HG03571 (cell line): ENCODE data around the gene ASTN2.

ENCODE experiments used
- ATAC-seq: cut with Tn5 transposase; IDR thresholded peaks from one replicate; pipeline ENCODE4 v1.9.1; 2021; ENCODE audit not compliant: unreplicated experiment

Gene ASTN2

GRCh38 chr9:116414374-116414773 is 1000.5 kb downstream of the ASTN2 start:
- ATAC-seq: no peak

DNA sequence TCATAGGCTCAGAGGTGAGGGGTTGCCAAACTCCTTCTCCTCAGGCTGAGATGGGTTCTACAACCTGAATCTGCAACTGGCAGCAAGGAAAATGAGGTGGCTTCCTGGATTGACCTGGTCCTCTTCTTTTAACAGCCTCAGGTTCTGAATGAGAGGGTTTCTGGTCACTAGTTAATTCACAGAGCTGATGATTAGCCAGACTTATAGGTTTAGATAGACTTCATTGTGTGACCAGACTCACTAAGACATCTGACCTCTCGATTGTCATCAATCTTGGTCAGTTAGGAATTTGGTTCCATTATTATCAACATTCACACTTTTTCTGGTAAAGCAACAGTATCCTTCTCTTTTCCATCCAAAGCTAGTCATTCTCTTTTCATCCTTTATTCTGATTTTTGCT is 1003.4 kb downstream of the ASTN2 start:
- ATAC-seq: no peak

- no peak for ATAC-seq
These were observed 1005.2 kb downstream of the ASTN2 start for GRCh38 chr9:116409638-116410037.

- ATAC-seq: no peak
These were observed 1005.7 kb downstream of the ASTN2 start for GRCh38 chr9:116409129-116409528.

DNA sequence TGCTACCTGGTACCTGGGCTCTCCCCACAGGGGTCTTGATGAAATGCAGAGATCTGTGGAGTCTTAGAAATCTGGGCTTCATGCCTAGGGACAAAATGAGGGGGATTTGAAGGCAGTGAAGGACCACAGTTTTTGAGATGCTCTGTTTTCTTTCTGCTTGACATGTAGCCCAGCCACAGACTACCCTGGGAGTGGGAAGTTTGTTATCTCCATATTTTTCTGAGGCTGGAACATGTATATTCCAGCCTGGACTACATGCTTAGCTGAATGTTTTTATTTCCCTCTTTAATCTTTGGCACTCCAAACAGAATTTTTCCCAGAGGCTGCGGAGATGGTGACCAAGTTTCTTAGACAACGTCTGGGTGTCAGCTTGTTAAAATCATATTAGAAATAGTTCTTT is 1008.4 kb downstream of the ASTN2 start:
- no peak for ATAC-seq

GRCh38 chr9:116405321-116405720 is 1009.5 kb downstream of the ASTN2 start:
- no peak for ATAC-seq

DNA sequence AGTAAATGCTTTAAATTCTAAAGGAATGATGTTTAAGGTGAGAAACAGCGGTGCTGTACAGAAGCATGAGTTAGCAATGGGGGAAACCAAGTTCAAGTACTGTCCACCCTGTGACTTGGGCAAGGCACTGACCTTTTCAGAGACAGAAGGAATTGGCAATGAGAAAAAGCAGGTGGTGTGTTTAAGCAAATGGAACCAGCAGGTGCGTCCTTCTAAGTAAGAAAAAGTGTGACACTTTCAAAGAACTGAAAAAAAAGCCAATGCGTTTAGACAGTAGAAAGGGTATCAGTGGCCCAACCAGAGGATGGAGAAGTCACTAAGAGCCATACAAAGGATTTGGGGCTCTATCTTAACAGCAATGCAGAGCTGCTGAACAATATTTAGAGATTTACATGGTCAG is 1010.6 kb downstream of the ASTN2 start:
- ATAC-seq: no peak

DNA sequence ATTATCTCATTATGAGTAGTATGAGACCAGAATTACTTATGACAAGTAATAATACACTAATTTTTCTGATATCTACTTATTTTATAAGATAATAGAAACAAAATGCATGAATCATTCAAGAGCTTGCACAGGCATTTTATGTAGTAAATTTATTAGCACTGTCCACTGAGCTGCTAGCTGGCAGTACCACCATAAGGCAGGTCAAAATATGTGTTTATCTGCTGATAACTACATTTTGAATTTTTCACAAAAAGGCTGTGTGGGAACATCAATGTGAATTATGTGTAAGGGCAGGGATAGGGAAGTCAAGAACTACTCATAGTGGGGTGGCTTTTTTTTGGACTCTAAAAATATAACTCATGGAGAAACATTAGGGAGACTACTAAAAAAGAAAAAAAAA is 1011.7 kb downstream of the ASTN2 start:
- ATAC-seq: no peak

GRCh38 chr9:116395699-116396037 is 1019.2 kb downstream of the ASTN2 start:
- no peak for ATAC-seq

DNA sequence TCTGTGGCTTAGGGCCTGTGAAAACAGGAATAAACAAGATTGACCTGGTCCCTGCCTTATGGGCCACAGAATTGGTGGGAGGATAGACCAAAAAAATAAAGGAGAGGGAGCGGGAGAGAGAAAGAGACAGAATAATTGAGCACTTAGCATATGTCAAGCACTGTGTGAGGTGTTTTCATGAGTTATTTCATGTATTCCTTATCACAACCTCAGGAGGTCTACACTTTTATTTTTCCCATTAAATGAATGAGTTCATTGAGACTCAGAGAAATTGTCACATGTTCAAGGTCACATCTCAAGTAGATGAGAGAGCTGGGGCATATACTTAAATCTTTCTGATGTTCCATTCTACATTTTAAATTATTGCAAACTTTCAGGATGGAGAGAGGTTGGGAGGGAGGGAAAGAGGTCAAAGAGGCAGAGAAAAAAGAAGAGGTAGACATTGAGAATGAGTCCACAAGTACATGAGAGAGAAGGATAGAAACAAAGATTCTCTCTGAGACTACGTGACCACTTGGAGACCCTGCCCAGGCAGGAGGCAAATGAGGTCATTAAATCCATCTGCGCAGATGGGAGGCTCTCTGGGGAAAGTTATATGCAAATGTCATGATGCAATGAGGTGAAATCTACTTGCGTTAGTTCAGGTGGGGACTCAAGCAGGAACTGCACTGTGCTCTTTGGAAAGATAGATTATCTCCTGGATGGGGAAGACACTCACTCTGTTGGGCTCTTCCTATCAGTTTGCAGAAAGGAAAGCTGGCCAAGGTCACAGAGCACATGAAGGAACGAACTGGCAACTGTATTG is 1019.8 kb downstream of the ASTN2 start:
- ATAC-seq: no peak

- no peak for ATAC-seq
These were observed 1020.8 kb downstream of the ASTN2 start for GRCh38 chr9:116394070-116394469.

DNA sequence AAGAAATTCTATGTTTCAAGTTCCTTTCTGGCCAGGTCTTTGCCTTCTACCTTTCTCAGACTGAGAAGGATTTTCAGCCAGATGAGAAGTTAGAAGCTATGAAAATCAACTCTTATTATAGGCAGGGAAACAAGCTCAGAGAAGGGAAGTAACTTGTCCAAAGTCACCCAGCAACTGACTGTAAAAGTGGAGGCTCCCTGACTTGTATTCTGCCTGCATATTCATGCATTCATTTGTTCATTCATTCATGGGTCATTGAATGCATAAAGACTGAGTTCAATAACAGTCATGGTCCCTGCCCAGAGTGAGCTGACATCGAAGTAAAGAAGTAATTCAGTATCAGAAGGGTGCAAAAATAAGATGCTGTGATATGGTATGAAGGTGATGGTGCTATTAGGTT is 1021.7 kb downstream of the ASTN2 start:
- no peak for ATAC-seq

DNA sequence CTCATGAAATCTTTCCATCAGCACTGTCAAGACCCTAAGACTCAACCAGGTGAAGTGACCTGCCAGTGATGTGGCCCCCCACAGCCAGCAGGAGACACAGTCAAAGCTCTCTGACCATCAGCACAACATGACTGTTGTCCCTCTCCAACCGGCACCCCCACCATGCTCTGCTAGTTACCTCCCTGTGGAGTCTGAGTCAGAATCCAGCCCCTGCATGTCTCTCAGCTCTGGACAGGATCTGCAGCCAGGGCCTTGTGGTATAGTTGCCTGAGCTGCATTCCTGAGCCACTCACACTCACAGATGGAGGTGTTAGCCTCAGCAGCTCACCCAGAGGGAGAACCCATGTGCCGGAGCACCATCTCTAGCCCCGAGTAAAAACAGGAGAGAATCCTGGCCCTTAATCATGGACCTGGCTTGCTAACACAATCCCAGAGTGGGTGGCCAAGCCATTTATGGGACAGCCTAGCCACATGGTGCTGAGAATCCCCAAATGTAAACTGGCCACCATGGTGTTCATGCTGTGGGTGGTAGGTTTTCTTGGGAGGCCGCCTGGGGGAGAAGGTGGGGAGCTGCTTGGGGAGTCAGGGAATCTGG is 1023.5 kb downstream of the ASTN2 start:
- no peak for ATAC-seq

DNA sequence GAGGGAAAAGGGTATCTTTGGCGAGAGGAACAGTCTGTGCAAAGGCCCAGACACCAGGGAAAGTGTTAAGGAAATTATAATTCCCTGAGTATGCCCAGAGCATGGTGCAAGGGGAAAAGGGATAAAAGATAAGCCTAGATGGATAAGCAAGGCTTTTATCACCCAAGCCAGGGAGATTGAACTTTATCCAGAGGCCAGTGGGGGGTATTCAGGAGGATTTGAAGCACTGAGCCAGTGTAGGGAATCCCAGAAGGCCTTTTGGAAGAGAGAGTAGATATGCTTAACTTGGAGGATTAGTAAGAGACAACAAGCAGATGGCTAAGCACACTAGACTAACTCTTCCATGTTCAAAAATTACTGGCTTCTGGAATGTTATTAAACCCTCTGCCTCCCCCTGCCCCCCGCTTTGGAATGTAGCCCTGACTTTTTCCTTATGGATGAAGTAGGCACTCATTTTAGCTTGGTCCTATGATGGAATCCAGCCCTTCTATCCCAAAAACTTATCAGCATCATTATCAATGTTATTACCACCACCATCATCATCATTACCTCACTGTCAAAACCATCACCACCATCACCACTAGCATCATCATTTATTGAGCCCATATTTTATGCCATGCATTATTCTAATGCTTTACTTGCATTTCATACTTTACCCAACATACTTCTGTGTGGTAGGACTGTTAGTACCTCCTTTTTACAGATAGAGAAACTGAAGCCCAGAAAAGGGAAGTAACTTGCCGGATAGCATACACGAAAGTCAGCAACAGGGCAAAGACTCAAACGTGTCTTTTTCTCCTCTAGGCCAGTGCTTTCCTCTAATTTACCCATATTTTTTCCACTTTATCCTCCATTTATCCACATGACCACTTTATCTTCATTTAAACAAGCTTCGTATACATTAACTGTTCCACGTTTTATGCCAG is 1024.3 kb downstream of the ASTN2 start:
- ATAC-seq: peak; percentile 45

GRCh38 chr9:116389541-116390302 is 1025.1 kb downstream of the ASTN2 start:
- no peak for ATAC-seq

GRCh38 chr9:116387934-116388698 is 1026.7 kb downstream of the ASTN2 start:
- peak; percentile 66 for ATAC-seq

- no peak for ATAC-seq
These were observed 1030.9 kb downstream of the ASTN2 start for GRCh38 chr9:116383936-116384335.

- no peak for ATAC-seq
These were observed 1031.7 kb downstream of the ASTN2 start for GRCh38 chr9:116383133-116383532.

GRCh38 chr9:116382053-116382452 is 1032.8 kb downstream of the ASTN2 start:
- ATAC-seq: no peak

GRCh38 chr9:116381350-116381749 is 1033.5 kb downstream of the ASTN2 start:
- no peak for ATAC-seq
